ENCODE results near the gene SELENOM. TPM values are rescaled to one million over a fixed set of nuclear protein-coding genes. Genes with fewer than 3 reads are reported as not detected.

The SELENOM gene
- total RNA-seq, 1 experiment from 2014 or later: 22.4 TPM

GRCh38 chr22:31096657-31097279 is 10.6 kb downstream of the SELENOM start:
- Histone ChIP-seq H3K36me3 (replicated peaks; ENCODE audit: control insufficient read depth, insufficient read depth, low read length) (no peaks in the 10 kb centered on the region; the same call in none of the 2 replicates), H3K4me3 (ENCODE audit: insufficient read depth, low read depth, low read length) (no peak overlapping the region), H3K27me3 (ENCODE audit: control insufficient read depth, insufficient read depth, low read length) (no peaks in the 10 kb centered on the region)
- peak; percentile 84 for DNase-seq

GRCh38 chr22:31095637-31096249 is 11.6 kb downstream of the SELENOM start:
- no peaks in the 10 kb centered on the region; the same call in none of the 2 replicates for H3K36me3 ChIP-seq (replicated peaks; ENCODE audit: control insufficient read depth, insufficient read depth, low read length)
- no peak for DNase-seq
- no peak overlapping the region for H3K4me3 ChIP-seq (ENCODE audit: insufficient read depth, low read depth, low read length)
- no peaks in the 10 kb centered on the region for H3K27me3 ChIP-seq (ENCODE audit: control insufficient read depth, insufficient read depth, low read length)

GRCh38 chr22:31094741-31095140 is 12.6 kb downstream of the SELENOM start:
- no peaks in the 10 kb centered on the region; the same call in none of the 2 replicates for H3K36me3 ChIP-seq (replicated peaks; ENCODE audit: control insufficient read depth, insufficient read depth, low read length)
- no peak for DNase-seq
- no peak overlapping the region for H3K4me3 ChIP-seq (ENCODE audit: insufficient read depth, low read depth, low read length)
- H3K27me3 ChIP-seq (ENCODE audit: control insufficient read depth, insufficient read depth, low read length): no peaks in the 10 kb centered on the region

GRCh38 chr22:31094021-31094551 is 13.3 kb downstream of the SELENOM start:
- H3K36me3 ChIP-seq (replicated peaks; ENCODE audit: control insufficient read depth, insufficient read depth, low read length): no peaks in the 10 kb centered on the region; the same call in none of the 2 replicates
- no peak overlapping the region for H3K4me3 ChIP-seq (ENCODE audit: insufficient read depth, low read depth, low read length)
- peak; percentile 50 for DNase-seq
- no peaks in the 10 kb centered on the region for H3K27me3 ChIP-seq (ENCODE audit: control insufficient read depth, insufficient read depth, low read length)

- no peak overlapping the region for H3K4me3 ChIP-seq (ENCODE audit: insufficient read depth, low read depth, low read length)
- peak; percentile 70 for DNase-seq
- H3K27me3 ChIP-seq (ENCODE audit: control insufficient read depth, insufficient read depth, low read length): no peaks in the 10 kb centered on the region
- no peaks in the 10 kb centered on the region; the same call in none of the 2 replicates for H3K36me3 ChIP-seq (replicated peaks; ENCODE audit: control insufficient read depth, insufficient read depth, low read length)
Measured at GRCh38 chr22:31093086-31093850, 14.1 kb downstream of the SELENOM start.

GRCh38 chr22:31092161-31092560 is 15.2 kb downstream of the SELENOM start:
- Histone ChIP-seq H3K27me3 (ENCODE audit: control insufficient read depth, insufficient read depth, low read length) (no peaks in the 10 kb centered on the region), H3K4me3 (ENCODE audit: insufficient read depth, low read depth, low read length) (no peak overlapping the region), H3K36me3 (replicated peaks; ENCODE audit: control insufficient read depth, insufficient read depth, low read length) (no peaks in the 10 kb centered on the region; the same call in none of the 2 replicates)
- DNase-seq: peak; percentile 57

- Histone ChIP-seq H3K27me3 (ENCODE audit: control insufficient read depth, insufficient read depth, low read length) (no peaks in the 10 kb centered on the region), H3K4me3 (ENCODE audit: insufficient read depth, low read depth, low read length) (no peak overlapping the region), H3K36me3 (replicated peaks; ENCODE audit: control insufficient read depth, insufficient read depth, low read length) (no peaks in the 10 kb centered on the region; the same call in none of the 2 replicates)
- peak; percentile 83 for DNase-seq
Measured at GRCh38 chr22:31091106-31091975, 16.0 kb downstream of the SELENOM start.

GRCh38 chr22:31090217-31091085 is 16.9 kb downstream of the SELENOM start:
- H3K4me3 ChIP-seq (ENCODE audit: insufficient read depth, low read depth, low read length): no peak overlapping the region
- peak; percentile 60 for DNase-seq
- no peaks in the 10 kb centered on the region; the same call in none of the 2 replicates for H3K36me3 ChIP-seq (replicated peaks; ENCODE audit: control insufficient read depth, insufficient read depth, low read length)
- no peaks in the 10 kb centered on the region for H3K27me3 ChIP-seq (ENCODE audit: control insufficient read depth, insufficient read depth, low read length)

GRCh38 chr22:31089160-31090100 is 17.9 kb downstream of the SELENOM start:
- DNase-seq: peak; percentile 89
- Histone ChIP-seq H3K27me3 (ENCODE audit: control insufficient read depth, insufficient read depth, low read length) (no peaks in the 10 kb centered on the region), H3K36me3 (replicated peaks; ENCODE audit: control insufficient read depth, insufficient read depth, low read length) (no peaks in the 10 kb centered on the region; the same call in none of the 2 replicates), H3K4me3 (ENCODE audit: insufficient read depth, low read depth, low read length) (no peak overlapping the region)

GRCh38 chr22:31088233-31088986 is 19.0 kb downstream of the SELENOM start:
- no peak overlapping the region for H3K4me3 ChIP-seq (ENCODE audit: insufficient read depth, low read depth, low read length)
- DNase-seq: peak; percentile 40
- H3K27me3 ChIP-seq (ENCODE audit: control insufficient read depth, insufficient read depth, low read length): no peaks in the 10 kb centered on the region
- H3K36me3 ChIP-seq (replicated peaks; ENCODE audit: control insufficient read depth, insufficient read depth, low read length): no peaks in the 10 kb centered on the region; the same call in none of the 2 replicates

- Histone ChIP-seq H3K4me3 (ENCODE audit: insufficient read depth, low read depth, low read length) (no peak overlapping the region), H3K36me3 (replicated peaks; ENCODE audit: control insufficient read depth, insufficient read depth, low read length) (no peaks in the 10 kb centered on the region; the same call in none of the 2 replicates), H3K27me3 (ENCODE audit: control insufficient read depth, insufficient read depth, low read length) (no peaks in the 10 kb centered on the region)
- peak; percentile 30 for DNase-seq
Measured at GRCh38 chr22:31087744-31088215, 19.6 kb downstream of the SELENOM start.

All from H7 (cell line).